Measurements from ENCODE around the gene POMT2.

- TF ChIP-seq CTCF (IDR thresholded peaks at IDR 0.05) (no peak), POLR2A (IDR thresholded peaks at IDR 0.05) (no peak)
Measured at GRCh38 chr14:77278461-77279230, 42.0 kb downstream of the POMT2 start.
